CD4-positive, alpha-beta T cell treated with Interleukin-17A for 1 hour (primary cell): ENCODE data around the gene MRPL40.

Experiments used
- DNase-seq: peaks from one replicate; pipeline ENCODE4 v3.0.0-alpha.2; 2020

Gene MRPL40

GRCh38 chr22:19432133-19432851 is at the start of gene MRPL40:
MRPL40 (plus strand) TSS chr22:19432545; CDS start chr22:19432555, 10 bp downstream.
- DNase-seq, result peak; percentile 89

DNA sequence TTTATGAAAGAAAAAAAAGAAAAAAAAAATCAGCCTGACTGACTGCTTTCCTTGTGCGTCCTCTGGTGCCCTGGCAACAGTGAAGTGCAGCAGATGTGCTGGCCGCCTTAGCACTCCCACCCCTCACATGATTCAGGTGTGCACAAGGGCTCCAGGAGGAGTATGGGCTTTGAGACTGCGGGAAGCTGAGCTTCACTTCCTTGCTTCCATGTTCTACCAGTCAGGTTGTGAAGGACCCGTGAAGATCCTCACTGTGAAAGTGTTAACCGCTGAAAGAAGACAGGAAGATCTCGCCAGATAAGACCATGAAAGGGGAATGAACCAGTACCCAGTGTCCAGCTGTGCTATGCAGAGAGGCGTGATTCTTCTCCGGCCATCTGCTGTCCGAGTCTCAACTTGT is 49.1 kb upstream of the MRPL40 start:
- no peak for DNase-seq

- no peak for DNase-seq
These were observed 47.0 kb upstream of the MRPL40 start for GRCh38 chr22:19385221-19385906.

- DNase-seq, result no peak
These were observed 46.1 kb upstream of the MRPL40 start for GRCh38 chr22:19386248-19386647.

- no peak for DNase-seq
These were observed 45.3 kb upstream of the MRPL40 start for GRCh38 chr22:19387038-19387437.

DNA sequence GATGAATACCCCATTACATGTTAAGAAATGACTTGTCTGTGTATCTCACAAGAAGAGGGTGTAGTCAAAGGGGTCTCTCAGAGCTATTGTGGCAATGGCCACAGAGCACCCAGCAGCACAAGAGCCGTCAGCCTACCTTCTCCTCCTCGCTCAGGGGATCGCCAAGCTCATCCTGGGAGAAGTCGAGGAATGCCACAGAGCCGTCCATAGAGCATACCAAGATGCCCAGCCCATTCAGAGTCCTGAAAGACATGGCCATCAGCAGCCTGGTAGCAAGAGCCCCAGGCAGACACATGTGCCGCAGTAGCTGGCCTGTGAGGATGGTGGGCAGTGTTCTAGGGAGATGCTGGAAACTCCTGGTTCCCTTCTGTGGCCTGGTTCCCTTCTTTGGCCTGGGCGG is 44.8 kb upstream of the MRPL40 start:
- no peak for DNase-seq

DNA sequence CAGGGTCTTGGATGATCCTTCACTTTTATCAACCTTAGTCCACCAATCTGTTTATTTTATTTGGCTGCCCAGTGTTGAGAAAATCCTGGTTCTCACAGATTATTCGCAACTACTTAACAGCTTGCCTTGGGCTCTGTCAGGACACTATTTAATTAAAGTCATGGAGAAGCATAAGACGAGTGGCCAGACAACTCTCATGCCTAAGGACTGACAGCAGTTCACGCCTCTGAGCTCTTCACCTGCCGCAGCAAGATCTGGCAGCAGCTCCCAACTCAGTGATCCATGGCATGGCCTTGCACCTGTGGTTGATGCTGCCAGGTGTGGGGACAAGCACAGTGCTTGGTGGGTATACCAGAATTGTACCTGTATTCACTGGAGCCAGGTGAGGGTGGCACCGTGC is 38.6 kb upstream of the MRPL40 start:
- no peak for DNase-seq

GRCh38 chr22:19394274-19395050 is 37.9 kb upstream of the MRPL40 start:
- no peak for DNase-seq

DNA sequence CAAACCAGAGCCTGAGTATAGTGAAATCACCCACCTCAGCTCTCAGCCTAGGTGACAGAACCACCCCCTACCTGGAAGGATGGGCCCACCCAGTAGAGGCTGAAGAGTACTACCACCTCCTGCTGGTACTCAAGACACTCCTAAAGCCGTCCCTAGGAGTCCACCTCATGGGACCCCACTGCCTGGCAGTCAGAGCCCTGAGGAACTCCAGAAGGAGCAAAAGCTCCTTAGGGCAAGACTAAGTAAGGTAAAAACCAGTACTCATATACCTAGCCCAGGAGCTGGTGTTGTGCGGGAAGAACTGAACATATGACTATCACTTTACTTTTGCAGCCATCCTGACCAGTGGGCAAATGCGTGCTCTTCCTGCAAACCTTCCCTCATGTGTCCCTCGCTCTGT is 37.1 kb upstream of the MRPL40 start:
- DNase-seq, result no peak

DNA sequence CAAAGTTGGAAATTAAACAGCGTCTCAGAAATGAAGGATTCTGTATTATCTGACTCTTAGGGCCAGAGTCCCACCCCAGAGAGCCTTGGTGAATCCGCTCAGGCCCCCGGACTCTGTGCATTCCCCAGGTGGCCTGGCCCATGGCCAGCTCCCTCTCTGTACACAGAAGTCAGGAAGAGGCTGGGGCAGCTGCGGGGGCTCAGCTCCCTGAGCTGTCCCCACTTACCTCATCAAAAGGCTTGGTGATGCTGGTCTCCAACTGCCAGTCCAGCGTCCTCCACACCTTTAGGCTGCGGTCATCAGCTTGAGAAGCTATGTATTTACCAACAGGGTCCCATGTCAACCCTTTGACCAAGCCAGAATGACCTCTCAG is 35.8 kb upstream of the MRPL40 start:
- no peak for DNase-seq

- no peak for DNase-seq
These were observed 35.2 kb upstream of the MRPL40 start for GRCh38 chr22:19396934-19397733.

DNA sequence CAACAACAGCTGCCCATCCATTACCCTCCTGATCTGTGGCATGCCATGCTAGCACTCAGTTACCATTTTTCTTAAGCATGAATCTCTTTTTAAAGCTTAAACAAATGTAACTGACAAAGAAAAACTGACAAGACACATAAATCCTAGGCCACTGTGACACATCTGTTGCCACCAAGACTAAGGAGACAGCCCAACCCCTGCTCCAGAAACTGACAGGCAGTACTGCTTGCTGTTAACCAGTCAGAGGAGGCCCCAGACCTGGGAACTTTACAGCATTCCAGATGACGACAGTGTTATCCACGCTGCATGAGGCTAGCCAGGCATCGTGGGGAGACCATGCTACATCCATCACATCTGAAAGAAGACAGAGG is 34.6 kb upstream of the MRPL40 start:
- DNase-seq, result no peak

- DNase-seq, result no peak
These were observed 34.1 kb upstream of the MRPL40 start for GRCh38 chr22:19398206-19398605.

DNA sequence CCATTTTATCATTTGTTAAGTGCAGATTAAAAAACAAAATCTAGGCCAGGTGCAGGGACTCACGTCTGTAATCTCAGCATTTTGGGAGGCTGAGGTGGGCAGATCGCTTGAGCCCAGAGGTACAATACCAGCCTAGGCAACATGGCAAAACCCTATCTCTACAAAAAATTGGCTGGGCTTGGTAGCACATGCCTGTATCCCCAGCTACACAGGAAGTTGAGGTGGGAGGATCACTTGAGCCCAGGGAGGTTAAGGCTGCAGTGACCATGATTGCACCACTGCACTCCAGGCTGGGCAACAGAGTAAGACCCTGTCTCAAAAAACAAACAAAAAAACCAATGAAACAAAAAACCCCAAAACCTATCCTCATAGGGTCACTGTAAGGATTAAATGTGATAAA is 33.7 kb upstream of the MRPL40 start:
- DNase-seq, result no peak

GRCh38 chr22:19400881-19401280 is 31.5 kb upstream of the MRPL40 start:
- DNase-seq, result no peak

- DNase-seq, result no peak
These were observed 30.9 kb upstream of the MRPL40 start for GRCh38 chr22:19401483-19401882.

DNA sequence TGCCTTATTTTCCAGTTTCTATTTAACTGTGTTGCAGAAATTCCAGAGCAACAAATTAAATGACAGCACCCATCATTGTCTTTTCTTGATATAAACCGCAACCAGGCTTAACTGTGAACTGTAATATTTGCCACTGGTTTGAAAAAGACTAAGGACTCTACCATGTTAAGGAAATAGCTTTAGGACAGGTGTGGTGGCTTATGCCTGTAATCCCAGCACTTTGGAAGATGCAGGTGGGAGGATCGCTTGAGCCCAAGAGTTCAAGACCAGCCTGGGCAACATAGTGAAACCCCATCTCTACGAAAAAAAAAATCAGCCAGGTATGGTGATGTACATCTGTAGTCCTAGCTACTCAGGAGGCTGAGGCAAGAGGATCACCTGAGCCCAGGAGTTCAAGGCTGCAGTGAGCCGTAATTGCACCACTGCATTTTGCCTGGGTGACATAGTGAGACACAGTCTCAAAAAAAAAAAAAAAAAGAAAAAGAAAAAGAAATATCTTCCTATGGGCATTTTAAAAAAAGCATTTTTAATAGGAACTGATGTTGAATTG is 29.6 kb upstream of the MRPL40 start:
- no peak for DNase-seq

DNA sequence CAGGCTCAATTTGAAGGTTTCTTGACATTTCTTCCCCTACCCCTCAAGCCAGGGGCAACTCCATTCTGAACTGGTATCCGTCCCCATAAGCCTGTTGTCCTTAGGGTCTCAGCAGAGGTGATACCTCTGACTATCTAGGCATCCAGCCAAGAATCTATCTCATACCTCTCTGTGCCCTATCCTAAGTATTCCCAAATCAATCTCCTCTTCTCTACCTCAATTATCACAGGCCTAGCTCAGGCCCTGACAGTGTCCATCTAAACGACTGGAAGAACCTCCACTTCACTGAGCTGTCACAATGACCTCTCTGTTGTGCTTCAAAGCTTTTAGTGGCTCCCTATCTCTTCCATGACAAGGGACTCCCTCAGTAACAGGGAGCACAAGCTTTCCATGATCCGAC is 27.7 kb upstream of the MRPL40 start:
- DNase-seq, result no peak

DNA sequence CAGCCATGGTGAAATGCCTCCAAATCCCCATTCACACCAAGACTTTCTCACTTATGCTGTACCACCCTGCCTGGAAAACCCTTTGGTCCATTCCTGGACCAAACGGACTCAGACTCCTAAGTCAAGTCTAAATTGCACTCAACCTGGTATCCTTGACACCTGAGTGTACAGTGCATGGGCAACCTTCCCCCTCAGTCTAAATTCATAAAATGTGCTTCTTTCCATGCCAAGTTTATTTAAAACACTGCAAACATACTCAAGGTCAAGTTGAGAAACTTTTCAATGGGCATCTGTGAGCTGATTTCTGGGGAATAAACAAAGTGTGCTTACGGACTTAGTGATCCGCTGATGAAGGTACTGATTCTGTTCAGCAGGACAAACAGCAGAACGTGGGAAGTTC is 27.2 kb upstream of the MRPL40 start:
- DNase-seq, result no peak

DNA sequence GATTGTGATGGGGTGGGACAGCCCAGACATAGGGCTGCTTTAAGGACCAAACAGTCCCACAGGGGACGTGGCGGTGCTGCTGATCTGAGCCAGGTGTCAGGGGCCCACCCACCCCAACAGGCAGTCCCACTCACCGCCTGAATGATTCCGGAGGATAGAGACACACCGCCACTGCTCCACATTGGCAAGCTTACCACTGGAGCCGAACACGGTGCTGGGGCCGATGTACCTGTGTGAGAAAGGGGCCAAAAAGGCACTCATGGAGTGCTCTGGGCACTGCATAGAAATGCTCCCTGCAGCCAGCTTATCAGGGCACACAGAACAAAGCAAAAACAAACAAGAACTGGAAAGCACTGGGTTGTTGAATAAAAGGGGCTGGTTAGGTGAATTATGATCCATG is 26.7 kb upstream of the MRPL40 start:
- no peak for DNase-seq

DNA sequence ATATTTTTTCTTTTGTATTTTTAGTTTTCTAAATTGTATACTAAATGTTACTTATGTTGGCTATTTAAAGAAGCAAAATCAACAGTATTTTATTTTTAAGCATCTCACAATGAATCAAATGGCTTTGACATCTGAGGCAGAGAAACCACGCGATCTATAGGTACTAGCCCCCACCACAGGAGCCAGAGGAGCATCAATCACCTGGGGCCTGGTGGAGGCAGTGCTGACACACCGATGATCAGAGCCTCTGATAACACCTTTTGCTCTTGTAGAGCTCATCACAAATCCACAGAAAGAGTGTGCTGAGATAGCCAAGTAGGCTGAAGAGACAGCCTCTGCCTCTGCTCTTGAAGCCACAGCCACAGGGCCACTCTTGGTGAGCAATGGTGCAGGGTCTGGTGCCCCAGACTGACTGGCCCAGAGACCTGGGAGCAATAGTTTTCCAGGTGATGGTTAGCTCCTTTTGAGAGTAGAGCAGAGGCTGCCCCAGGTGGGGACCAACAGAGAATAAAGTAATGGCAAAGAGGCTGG is 26.0 kb upstream of the MRPL40 start:
- DNase-seq, result no peak

DNA sequence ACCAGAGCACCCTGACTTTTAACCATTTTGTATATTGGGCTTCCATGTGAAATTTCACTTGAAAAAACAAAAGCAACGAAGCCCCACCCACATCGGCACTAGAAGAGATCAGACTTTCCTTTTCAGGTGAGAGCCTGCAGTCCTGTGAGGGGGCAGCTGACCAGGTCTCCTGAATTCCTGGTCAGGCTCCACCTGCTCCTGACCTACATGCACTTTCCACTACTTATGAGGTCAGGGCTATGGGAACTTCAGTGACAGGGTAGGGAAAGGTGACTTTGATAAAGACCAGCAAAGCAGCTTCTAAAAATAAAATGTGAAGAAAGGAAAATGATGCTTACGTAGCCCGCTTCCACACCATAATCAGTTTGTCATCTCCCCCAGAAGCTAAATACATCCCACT is 25.5 kb upstream of the MRPL40 start:
- DNase-seq, result no peak
